HAP-1 (cell line): ENCODE measurements around the gene FAM124A.

ENCODE experiments used
- DNase-seq, 2 experiments: peaks; one replicate each; pipeline ENCODE4 v3.0.0-alpha.2; 2016 to 2020; ENCODE audit warnings: low spot score in 2 of 2
- H3K27me3 ChIP-seq: fragments of 250-450 bp; sonication (Bioruptor Pico); 2 replicates; pipeline ENCODE4 v1.5.1; 2020; ENCODE audit warnings: low read depth, mild to moderate bottlenecking, moderate library complexity
- H3K36me3 ChIP-seq: fragments of 250-450 bp; sonication (Bioruptor Pico); replicated peaks from 2 replicates; pipeline ENCODE4 v1.5.1; 2020; ENCODE audit warnings: mild to moderate bottlenecking
- H3K4me1 ChIP-seq: fragments of 250-450 bp; sonication (Bioruptor Pico); 2 replicates; pipeline ENCODE4 v1.5.1; 2020; ENCODE audit warnings: mild to moderate bottlenecking
- H3K4me3 ChIP-seq: fragments of 250-450 bp; sonication (Bioruptor Pico); 2 replicates; pipeline ENCODE4 v1.5.1; 2020; ENCODE audit warnings: mild to moderate bottlenecking, moderate library complexity
- H3K9me3 ChIP-seq: fragments of 250-450 bp; sonication (Bioruptor Pico); 2 replicates; pipeline ENCODE4 v1.5.1; 2020; ENCODE audit warnings: mild to moderate bottlenecking, moderate library complexity
- in situ Hi-C: fragments of 300-500 bp; cut with MboI; formaldehyde crosslinking; loops from 3 replicates; pipeline ENCODE4 v1.14.3; 2020; ENCODE audit warnings: low sequenced_read_pairs, inconsistent platforms, mixed read lengths

Gene FAM124A

GRCh38 chr13:51223560-51224270, 1.5 kb downstream of the FAM124A start:
- H3K36me3 ChIP-seq, result peaks cover 21% of the 10 kb centered on the region
- peaks cover 18% of the 10 kb centered on the region for H3K4me1 ChIP-seq
- peak overlapping the region; percentile 78 for H3K4me3 ChIP-seq
- peak; percentile 21 to 83 for DNase-seq
- no peaks in the 10 kb centered on the region for H3K27me3 ChIP-seq
- H3K9me3 ChIP-seq, result no peaks in the 10 kb centered on the region
- in situ Hi-C loops, result loop anchor here (5.0 to 25.0 kb wide), 2 partner anchors 49 to 1286 kb away; partner anchors contain the start of gene SPRYD7

GRCh38 chr13:51225029-51225428, 2.8 kb downstream of the FAM124A start:
- Histone ChIP-seq H3K4me1 (peaks cover 18% of the 10 kb centered on the region), H3K36me3 (peaks cover 21% of the 10 kb centered on the region), H3K27me3 (no peaks in the 10 kb centered on the region), H3K9me3 (no peaks in the 10 kb centered on the region), H3K4me3 (no peak overlapping the region)
- no peak for DNase-seq
- in situ Hi-C loops, result no loop called here

GRCh38 chr13:51227404-51227803, 5.2 kb downstream of the FAM124A start:
- peaks cover 18% of the 10 kb centered on the region for H3K4me1 ChIP-seq
- H3K9me3 ChIP-seq, result no peaks in the 10 kb centered on the region
- no peaks in the 10 kb centered on the region for H3K27me3 ChIP-seq
- no peak overlapping the region for H3K4me3 ChIP-seq
- in situ Hi-C loops, result no loop called here
- DNase-seq, result no peak
- peaks cover 32% of the 10 kb centered on the region for H3K36me3 ChIP-seq

GRCh38 chr13:51229101-51229719, 7.0 kb downstream of the FAM124A start:
- in situ Hi-C loops, result no loop called here
- Histone ChIP-seq H3K27me3 (no peaks in the 10 kb centered on the region), H3K9me3 (no peaks in the 10 kb centered on the region), H3K36me3 (peaks cover 39% of the 10 kb centered on the region), H3K4me1 (peaks cover 12% of the 10 kb centered on the region), H3K4me3 (no peak overlapping the region)
- DNase-seq, result no peak

GRCh38 chr13:51229731-51230130, 7.5 kb downstream of the FAM124A start:
- no peaks in the 10 kb centered on the region for H3K27me3 ChIP-seq
- no peak overlapping the region for H3K4me3 ChIP-seq
- in situ Hi-C loops, result no loop called here
- no peaks in the 10 kb centered on the region for H3K9me3 ChIP-seq
- DNase-seq, result no peak
- H3K4me1 ChIP-seq, result peaks cover 7% of the 10 kb centered on the region
- H3K36me3 ChIP-seq, result peaks cover 35% of the 10 kb centered on the region

GRCh38 chr13:51230477-51231105, 8.4 kb downstream of the FAM124A start:
- Histone ChIP-seq H3K4me3 (no peak overlapping the region), H3K36me3 (peaks cover 28% of the 10 kb centered on the region), H3K9me3 (no peaks in the 10 kb centered on the region), H3K4me1 (peaks cover 4% of the 10 kb centered on the region), H3K27me3 (no peaks in the 10 kb centered on the region)
- no peak for DNase-seq
- in situ Hi-C loops, result no loop called here

GRCh38 chr13:51231456-51231855, 9.3 kb downstream of the FAM124A start:
- Histone ChIP-seq H3K27me3 (no peaks in the 10 kb centered on the region), H3K9me3 (no peaks in the 10 kb centered on the region), H3K36me3 (peaks cover 28% of the 10 kb centered on the region), H3K4me3 (no peak overlapping the region), H3K4me1 (peaks cover 4% of the 10 kb centered on the region)
- DNase-seq, result no peak
- in situ Hi-C loops, result no loop called here

- no peaks in the 10 kb centered on the region for H3K27me3 ChIP-seq
- no peak overlapping the region for H3K4me3 ChIP-seq
- H3K9me3 ChIP-seq, result no peaks in the 10 kb centered on the region
- in situ Hi-C loops, result no loop called here
- H3K4me1 ChIP-seq, result peaks cover 4% of the 10 kb centered on the region
- H3K36me3 ChIP-seq, result peaks cover 28% of the 10 kb centered on the region
- no peak for DNase-seq
Measured at GRCh38 chr13:51232328-51232727, 10.1 kb downstream of the FAM124A start.

- no peak overlapping the region for H3K4me3 ChIP-seq
- peaks cover 4% of the 10 kb centered on the region for H3K4me1 ChIP-seq
- peaks cover 25% of the 10 kb centered on the region for H3K36me3 ChIP-seq
- DNase-seq, result no peak
- no peaks in the 10 kb centered on the region for H3K9me3 ChIP-seq
- in situ Hi-C loops, result no loop called here
- no peaks in the 10 kb centered on the region for H3K27me3 ChIP-seq
Measured at GRCh38 chr13:51233117-51233826, 11.1 kb downstream of the FAM124A start.

GRCh38 chr13:51234676-51235075, 12.5 kb downstream of the FAM124A start:
- in situ Hi-C loops, result no loop called here
- no peak overlapping the region for H3K4me3 ChIP-seq
- no peaks in the 10 kb centered on the region for H3K9me3 ChIP-seq
- peaks cover 33% of the 10 kb centered on the region for H3K36me3 ChIP-seq
- no peaks in the 10 kb centered on the region; the same call in 1 of the 2 replicates for H3K4me1 ChIP-seq
- no peak for DNase-seq
- no peaks in the 10 kb centered on the region for H3K27me3 ChIP-seq

- H3K9me3 ChIP-seq, result no peaks in the 10 kb centered on the region
- H3K36me3 ChIP-seq, result peaks cover 36% of the 10 kb centered on the region
- no peaks in the 10 kb centered on the region for H3K27me3 ChIP-seq
- H3K4me1 ChIP-seq, result no peaks in the 10 kb centered on the region
- no peak overlapping the region for H3K4me3 ChIP-seq
- DNase-seq, result no peak
- in situ Hi-C loops, result no loop called here
Measured at GRCh38 chr13:51235186-51235585, 13.0 kb downstream of the FAM124A start.

- Histone ChIP-seq H3K36me3 (peaks cover 36% of the 10 kb centered on the region), H3K27me3 (no peaks in the 10 kb centered on the region), H3K4me1 (no peaks in the 10 kb centered on the region), H3K9me3 (no peaks in the 10 kb centered on the region), H3K4me3 (no peak overlapping the region)
- in situ Hi-C loops, result no loop called here
- no peak for DNase-seq
Measured at GRCh38 chr13:51235756-51236490, 13.7 kb downstream of the FAM124A start.

- in situ Hi-C loops, result no loop called here
- no peak for DNase-seq
- peaks cover under 1% of the 10 kb centered on the region; the same call in 1 of the 2 replicates for H3K4me1 ChIP-seq
- H3K9me3 ChIP-seq, result no peaks in the 10 kb centered on the region
- peaks cover 34% of the 10 kb centered on the region for H3K36me3 ChIP-seq
- H3K4me3 ChIP-seq, result no peak overlapping the region
- no peaks in the 10 kb centered on the region for H3K27me3 ChIP-seq
Measured at GRCh38 chr13:51236491-51236792, 14.2 kb downstream of the FAM124A start.
